Ascending aorta (tissue), 2 donors: Measurements from ENCODE around the gene ABCD3. TPM values are rescaled to one million over a fixed set of nuclear protein-coding genes. Genes with fewer than 3 reads are reported as not detected.

Experiments
- DNase-seq, 2 donors: peaks; one replicate each; pipeline ENCODE4 v3.0.0-alpha.2; 2019; ENCODE audit warnings: low spot score in 2 of 2
- H3K27ac ChIP-seq, 2 donors: fragments of 200-600 bp; sonication (generic); one replicate each; pipeline ENCODE4 v1.5.1; 2016 to 2017; ENCODE audit warnings: mild to moderate bottlenecking in 1 of 2
- H3K27me3 ChIP-seq: fragments of 200-600 bp; sonication (generic); one replicate; pipeline ENCODE4 v1.5.1; 2017
- H3K36me3 ChIP-seq, 2 donors: fragments of 200-600 bp; sonication (generic); one replicate each; pipeline ENCODE4 v1.5.1; 2016
- H3K4me1 ChIP-seq, 2 donors: fragments of 200-600 bp; sonication (generic); one replicate each; pipeline ENCODE4 v1.5.1; 2016 to 2017; ENCODE audit warnings: mild to moderate bottlenecking in 1 of 2
- H3K4me3 ChIP-seq, 2 donors: fragments of 200-600 bp; sonication (generic); one replicate each; pipeline ENCODE4 v1.5.1; 2016 to 2017; ENCODE audit warnings: mild to moderate bottlenecking in 1 of 2
- H3K9me3 ChIP-seq, 2 donors: fragments of 200-600 bp; sonication (generic); one replicate each; pipeline ENCODE4 v1.5.1; 2016
- CTCF ChIP-seq, 3 experiments: fragments of 200-600 bp in 2 of 3; fragments of 450-650 bp in 1 of 3; sonication (generic) in 2 of 3; IDR thresholded peaks; one replicate each; pipeline ENCODE4 v1.5.1; 2016 to 2019; ENCODE audit warnings: antibody characterized with exemption in 3 of 3, mild to moderate bottlenecking in 1 of 3, moderate library complexity in 1 of 3
- intact Hi-C: fragments of 100-400 bp; cut with DNase I; formaldehyde crosslinking; loops from one replicate; pipeline ENCODE4 v1.15.1; 2023
- total RNA-seq: library from RNA; depleted of rRNA; stranded (reverse); fragments of >200 nt; gene quantifications from one replicate; pipeline ENCODE4 v1.1.0, GENCODE V29; 2016

ABCD3 gene
- total RNA-seq, 1 donor from 2014 or later: 8.8 TPM

DNA sequence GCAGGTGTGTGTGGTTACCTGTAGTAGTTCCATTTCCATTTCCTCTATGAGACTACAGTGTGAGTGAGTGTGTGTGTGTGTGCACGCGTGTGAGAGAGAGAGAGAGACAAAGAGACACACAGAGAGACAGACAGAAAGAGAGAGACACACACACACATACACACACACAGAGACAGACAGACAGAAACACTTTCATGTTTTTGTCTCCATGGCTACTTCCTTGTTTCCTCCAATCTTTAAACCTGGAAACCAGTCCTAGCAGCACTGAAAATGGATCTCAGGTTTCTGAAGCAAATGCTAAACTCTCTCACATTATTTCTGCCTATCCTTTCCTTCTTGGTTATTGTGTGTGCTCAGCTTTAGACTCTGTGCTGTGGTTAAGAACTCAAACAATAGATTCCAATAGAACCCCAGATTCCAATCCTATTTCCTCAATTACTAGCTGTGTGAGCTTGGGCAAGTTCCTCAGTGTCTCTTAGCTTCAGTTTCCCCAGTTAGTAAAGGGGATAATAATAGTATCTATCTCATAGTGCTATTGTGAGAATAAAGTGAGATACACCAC, 22.4 kb upstream of the ABCD3 start:
- Histone ChIP-seq H3K4me1 (no peaks in the 10 kb centered on the region), H3K27me3 (no peaks in the 10 kb centered on the region), H3K27ac (no peak overlapping the region), H3K4me3 (no peak overlapping the region), H3K9me3 (no peaks in the 10 kb centered on the region), H3K36me3 (no peaks in the 10 kb centered on the region)
- DNase-seq: no peak
- no peak for TF ChIP-seq CTCF (IDR thresholded peaks at IDR 0.05)
- intact Hi-C loops: no loop called here

DNA sequence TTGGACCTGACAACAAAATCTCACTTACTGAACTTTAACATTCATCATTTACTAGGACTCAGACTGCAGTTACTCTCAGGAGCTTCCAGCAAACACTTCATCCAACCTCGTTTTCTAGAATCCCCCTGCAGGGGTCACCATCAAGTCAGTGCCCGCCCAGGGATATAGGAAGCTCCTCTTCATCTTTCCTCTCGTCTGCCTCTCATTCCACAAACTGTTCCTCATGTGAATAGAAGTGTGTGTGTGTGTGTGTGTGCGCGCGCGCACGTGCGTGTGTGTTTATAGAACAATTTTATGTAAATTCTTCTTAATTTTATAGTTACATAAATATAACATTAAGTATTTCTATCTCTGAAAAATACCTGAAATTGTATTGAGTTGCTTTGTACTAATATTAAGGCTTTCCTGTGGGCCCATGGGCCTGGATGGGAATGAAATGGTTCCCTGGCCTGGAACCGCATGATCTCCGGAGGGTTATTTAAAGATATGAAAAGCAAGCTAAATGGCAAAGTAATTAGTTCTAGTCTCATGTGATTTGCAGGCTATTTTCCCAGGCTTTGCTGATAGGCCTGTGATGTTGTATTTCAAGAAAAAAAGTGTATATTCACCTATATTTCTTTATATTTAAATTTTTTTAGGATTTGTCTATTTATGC, 21.7 kb upstream of the ABCD3 start:
- no peaks in the 10 kb centered on the region for H3K36me3 ChIP-seq
- TF ChIP-seq CTCF (IDR thresholded peaks at IDR 0.05): no peak
- DNase-seq: no peak
- H3K4me1 ChIP-seq: no peaks in the 10 kb centered on the region
- H3K4me3 ChIP-seq: no peak overlapping the region
- intact Hi-C loops: no loop called here
- H3K27ac ChIP-seq: no peak overlapping the region
- no peaks in the 10 kb centered on the region for H3K27me3 ChIP-seq
- no peaks in the 10 kb centered on the region for H3K9me3 ChIP-seq

GRCh38 chr1:94398356-94398755, 19.8 kb upstream of the ABCD3 start:
- H3K27ac ChIP-seq: no peak overlapping the region
- H3K4me1 ChIP-seq: no peaks in the 10 kb centered on the region
- no peak overlapping the region for H3K4me3 ChIP-seq
- H3K9me3 ChIP-seq: no peaks in the 10 kb centered on the region
- H3K36me3 ChIP-seq: no peaks in the 10 kb centered on the region
- DNase-seq: no peak
- intact Hi-C loops: no loop called here
- TF ChIP-seq CTCF (IDR thresholded peaks at IDR 0.05): no peak
- H3K27me3 ChIP-seq: no peaks in the 10 kb centered on the region

DNA sequence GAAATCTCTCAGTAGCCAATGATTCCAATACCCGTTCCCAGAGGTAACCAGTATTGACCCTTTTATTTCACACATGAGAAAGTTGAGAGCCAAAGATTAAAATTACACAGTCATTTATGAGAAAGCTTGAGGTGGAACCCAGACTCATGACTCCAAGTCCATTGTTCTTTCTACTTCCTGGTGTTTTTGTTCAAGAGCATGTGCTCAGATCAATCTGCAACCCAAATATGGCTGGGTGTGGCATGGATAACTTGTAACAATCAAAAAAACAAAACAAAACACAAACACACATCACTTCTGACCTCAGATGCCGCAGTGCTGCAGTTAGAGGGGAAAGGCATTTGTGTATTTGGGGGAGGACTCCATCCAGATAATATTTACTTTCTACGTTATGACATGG, 18.7 kb upstream of the ABCD3 start:
- DNase-seq: no peak
- TF ChIP-seq CTCF (IDR thresholded peaks at IDR 0.05): no peak
- H3K9me3 ChIP-seq: no peaks in the 10 kb centered on the region
- intact Hi-C loops: no loop called here
- no peaks in the 10 kb centered on the region for H3K27me3 ChIP-seq
- no peak overlapping the region for H3K4me3 ChIP-seq
- H3K4me1 ChIP-seq: no peaks in the 10 kb centered on the region
- no peak overlapping the region for H3K27ac ChIP-seq
- no peaks in the 10 kb centered on the region for H3K36me3 ChIP-seq

DNA sequence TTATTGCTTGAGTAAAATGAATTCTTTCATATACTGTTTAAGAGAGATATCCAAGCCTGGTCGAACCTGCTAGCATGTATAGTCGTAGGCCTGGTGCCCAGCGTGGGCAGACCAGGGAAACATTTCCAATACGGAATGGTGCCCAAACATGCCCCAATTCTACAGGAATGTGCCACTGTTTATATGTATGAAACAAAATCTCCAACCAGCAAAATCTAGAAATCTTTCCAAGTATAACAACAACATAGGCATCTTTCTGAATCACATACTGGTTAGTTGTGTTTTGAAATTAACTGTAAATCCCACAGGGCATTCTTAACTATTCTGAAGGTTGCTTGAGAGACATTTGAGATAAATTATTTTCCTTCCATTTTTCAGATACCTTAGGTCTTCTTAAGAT, 17.0 kb upstream of the ABCD3 start:
- no peaks in the 10 kb centered on the region for H3K4me1 ChIP-seq
- no peak for DNase-seq
- no peaks in the 10 kb centered on the region for H3K27me3 ChIP-seq
- H3K36me3 ChIP-seq: no peaks in the 10 kb centered on the region
- H3K4me3 ChIP-seq: no peak overlapping the region
- no peak for TF ChIP-seq CTCF (IDR thresholded peaks at IDR 0.05)
- H3K27ac ChIP-seq: no peak overlapping the region
- intact Hi-C loops: no loop called here
- H3K9me3 ChIP-seq: no peaks in the 10 kb centered on the region
